GM10248 (cell line): ENCODE data around the gene PNLDC1.
"Not testable (repeated sequence)": the region's sequence is repeated elsewhere in the genome, so short reads cannot be mapped to it uniquely, and the experiment has no call there.

Source experiments
- CTCF ChIA-PET: fragments of 300-600 bp; sonication (Branson Sonifier 250); formaldehyde crosslinking; extraction: SDS; loops from one replicate; lab custom pipeline; 2021; ENCODE audit warnings: antibody characterized with exemption; lab: Yijun Ruan, JAX
- POLR2A ChIA-PET: fragments of 350-650 bp; sonication (Branson Sonifier 250); formaldehyde crosslinking; extraction: SDS; loops from one replicate; lab custom pipeline; 2020; ENCODE audit warnings: antibody characterized with exemption; lab: Yijun Ruan, JAX
- DNase-seq: peaks from one replicate; pipeline ENCODE4 v3.0.0; 2012; ENCODE audit errors: extremely low spot score
- CTCF ChIP-seq: IDR thresholded peaks from 2 replicates; pipeline ENCODE4 v1.5.1; 2012; ENCODE audit warnings: mild to moderate bottlenecking, low read depth; ENCODE audit errors: extremely low read depth, missing control alignments, control extremely low read depth

PNLDC1 gene

GRCh38 chr6:159789377-159790148, 10.5 kb upstream of the PNLDC1 start, which contains the start of gene TCP1:
TCP1 (minus strand) TSS chr6:159789602; CDS start chr6:159789468, 134 bp downstream.
- CTCF ChIA-PET: interaction anchor here (1.2 to 3.0 kb wide), 10 partner anchors 12 to 186 kb away, joined by 3 to 16 read pairs (median 4); partner anchors contain the start of gene PNLDC1

GRCh38 chr6:159790149-159790955, 9.7 kb upstream of the PNLDC1 start, which contains the start of gene MRPL18:
MRPL18 (plus strand) TSS chr6:159790467; CDS start chr6:159790588, 121 bp downstream.
- TF ChIP-seq CTCF: no peak
- CTCF ChIA-PET: interaction anchor here (0.7 to 3.0 kb wide), 12 partner anchors 12 to 185 kb away, joined by 3 to 16 read pairs (median 3); partner anchors contain the start of gene PNLDC1
- POLR2A ChIA-PET: interaction anchor here (0.6 to 1.7 kb wide), 16 partner anchors 8 to 190 kb away, joined by 3 to 14 read pairs (median 4); partner anchors contain the start of genes ACAT2, PNLDC1 and WTAP
- peak; percentile 93 for DNase-seq

More at GRCh38 chr6:159789377-159790148, 10.5 kb upstream of the PNLDC1 start, which contains the start of gene TCP1:
- POLR2A ChIA-PET: interaction anchor here (0.8 to 1.7 kb wide), 15 partner anchors 9 to 191 kb away, joined by 3 to 14 read pairs (median 4); partner anchors contain the start of genes ACAT2, PNLDC1 and WTAP
- TF ChIP-seq CTCF: no peak
- peak; percentile 95 for DNase-seq

- CTCF ChIA-PET: interaction anchor here (0.7 to 3.0 kb wide), 11 partner anchors 11 to 185 kb away, joined by 3 to 16 read pairs (median 3); partner anchors contain the start of gene PNLDC1
- no peak for TF ChIP-seq CTCF
- DNase-seq: no peak
- POLR2A ChIA-PET: interaction anchor here (1.0 to 1.7 kb wide), 2 partner anchors 21 to 31 kb away, joined by 4 read pairs; no protein-coding TSS in a partner anchor
Measured at GRCh38 chr6:159790956-159791598, 9.0 kb upstream of the PNLDC1 start.

GRCh38 chr6:159794976-159795375, 5.1 kb upstream of the PNLDC1 start:
- DNase-seq, POLR2A ChIA-PET, CTCF ChIA-PET: not testable (repeated sequence)

- POLR2A ChIA-PET: no interaction called here
- no peak for DNase-seq
- no peak for TF ChIP-seq CTCF
- CTCF ChIA-PET: no interaction called here
Measured at GRCh38 chr6:159797554-159797953, 2.5 kb upstream of the PNLDC1 start.

GRCh38 chr6:159801935-159802334, 1.9 kb downstream of the PNLDC1 start:
- DNase-seq: no peak
- ChIA-PET CTCF (interaction anchor here (0.8 to 4.8 kb wide), 2 partner anchors 11 to 62 kb away, joined by 3 to 16 read pairs; partner anchors contain the start of genes MRPL18 and TCP1), POLR2A (no interaction called here)
- no peak for TF ChIP-seq CTCF
